Smooth muscle cell (in vitro differentiated cells): Measurements from ENCODE around the gene CCDC144A. TPM values are rescaled to one million over a fixed set of nuclear protein-coding genes. Genes with fewer than 3 reads are reported as not detected.
"Not testable (repeated sequence)": the region's sequence is repeated elsewhere in the genome, so short reads cannot be mapped to it uniquely, and the experiment has no call there.

Experiments
- DNase-seq: peaks from one replicate; lab custom pipeline; 2025; ENCODE audit not compliant: unreplicated experiment; lab: John Stamatoyannopoulos, UW
- H2AFZ ChIP-seq: fragments of 200-600 bp; sonication (generic); 2 replicates; pipeline ENCODE4 v1.6.0; 2016; ENCODE audit warnings: antibody characterized with exemption, low read depth, mild to moderate bottlenecking
- H3F3A ChIP-seq: fragments of 200-600 bp; sonication (generic); 2 replicates; pipeline ENCODE4 v1.6.0; 2017; ENCODE audit warnings: antibody characterized with exemption, low read depth
- H3K27ac ChIP-seq: fragments of 200-600 bp; sonication (generic); 2 replicates; pipeline ENCODE4 v1.5.1; 2016; ENCODE audit warnings: low read depth, mild to moderate bottlenecking
- H3K27me3 ChIP-seq: fragments of 200-600 bp; sonication (generic); 2 replicates; pipeline ENCODE4 v1.6.1; 2016; ENCODE audit warnings: low read depth, mild to moderate bottlenecking
- H3K36me3 ChIP-seq: fragments of 200-600 bp; sonication (generic); 2 replicates; pipeline ENCODE4 v1.5.1; 2016; ENCODE audit warnings: low read depth
- H3K4me1 ChIP-seq: fragments of 200-600 bp; sonication (generic); 2 replicates; pipeline ENCODE4 v1.5.1; 2016; ENCODE audit warnings: low read depth
- H3K4me2 ChIP-seq: fragments of 200-600 bp; sonication (generic); 2 replicates; pipeline ENCODE4 v1.6.0; 2016; ENCODE audit warnings: mild to moderate bottlenecking
- H3K4me3 ChIP-seq: fragments of 200-600 bp; sonication (generic); 2 replicates; pipeline ENCODE4 v1.5.1; 2016; ENCODE audit warnings: mild to moderate bottlenecking
- H3K79me2 ChIP-seq: fragments of 200-600 bp; sonication (generic); 2 replicates; pipeline ENCODE4 v1.6.0; 2016; ENCODE audit warnings: low read depth, mild to moderate bottlenecking
- H3K9ac ChIP-seq: fragments of 200-600 bp; sonication (generic); 2 replicates; pipeline ENCODE4 v1.6.0; 2016; ENCODE audit warnings: low read depth
- H3K9me3 ChIP-seq: fragments of 200-600 bp; sonication (generic); replicated peaks from 2 replicates; pipeline ENCODE4 v1.5.1; 2016; ENCODE audit warnings: low read depth
- H4K20me1 ChIP-seq: fragments of 200-600 bp; sonication (generic); 2 replicates; pipeline ENCODE4 v1.6.0; 2016; ENCODE audit warnings: low read depth
- WGBS: methylation state at CpG from one replicate; pipeline ENCODE4 v1.1.7; 2016; ENCODE audit warnings: low lambda C conversion rate; 5-methylcytosine and 5-hydroxymethylcytosine counted together
- polyA plus RNA-seq: library from polyadenylated mRNA; unstranded; fragments of >200 nt; fragmentation: Nextera tagmentation; extraction: Ambion mirVana; gene quantifications from 2 replicates; pipeline ENCODE4 v1.2.1, GENCODE V29; 2016
- total RNA-seq: library from RNA; depleted of rRNA; stranded (reverse); fragments of >200 nt; gene quantifications from 2 replicates; pipeline ENCODE4 v1.2.3, GENCODE V29; 2014
- TF ChIP-seq, protein P1 (sequence below): fragments of 200-600 bp; sonication (generic); IDR thresholded peaks from 2 replicates; pipeline ENCODE4 v1.5.1; 2017; ENCODE audit warnings: borderline replicate concordance, mild to moderate bottlenecking, antibody characterized with exemption; ENCODE audit not compliant: insufficient read depth, poor library complexity, severe bottlenecking

CCDC144A gene
- total and polyA plus RNA-seq, 2 experiments from 2014 or later = 0.19 to 1.6 TPM

GRCh38 chr17:16662936-16663335 lies 27.1 kb upstream of the CCDC144A start:
- H3K9ac ChIP-seq = no peak overlapping the region
- no peak overlapping the region for H2AFZ ChIP-seq
- TF ChIP-seq, protein P1, sequence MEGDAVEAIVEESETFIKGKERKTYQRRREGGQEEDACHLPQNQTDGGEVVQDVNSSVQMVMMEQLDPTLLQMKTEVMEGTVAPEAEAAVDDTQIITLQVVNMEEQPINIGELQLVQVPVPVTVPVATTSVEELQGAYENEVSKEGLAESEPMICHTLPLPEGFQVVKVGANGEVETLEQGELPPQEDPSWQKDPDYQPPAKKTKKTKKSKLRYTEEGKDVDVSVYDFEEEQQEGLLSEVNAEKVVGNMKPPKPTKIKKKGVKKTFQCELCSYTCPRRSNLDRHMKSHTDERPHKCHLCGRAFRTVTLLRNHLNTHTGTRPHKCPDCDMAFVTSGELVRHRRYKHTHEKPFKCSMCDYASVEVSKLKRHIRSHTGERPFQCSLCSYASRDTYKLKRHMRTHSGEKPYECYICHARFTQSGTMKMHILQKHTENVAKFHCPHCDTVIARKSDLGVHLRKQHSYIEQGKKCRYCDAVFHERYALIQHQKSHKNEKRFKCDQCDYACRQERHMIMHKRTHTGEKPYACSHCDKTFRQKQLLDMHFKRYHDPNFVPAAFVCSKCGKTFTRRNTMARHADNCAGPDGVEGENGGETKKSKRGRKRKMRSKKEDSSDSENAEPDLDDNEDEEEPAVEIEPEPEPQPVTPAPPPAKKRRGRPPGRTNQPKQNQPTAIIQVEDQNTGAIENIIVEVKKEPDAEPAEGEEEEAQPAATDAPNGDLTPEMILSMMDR = no peak
- H3K27me3 ChIP-seq = peaks cover 18% of the 10 kb centered on the region
- no peaks in the 10 kb centered on the region for H3K4me1 ChIP-seq
- DNase-seq = no peak
- WGBS = 59% methylated on average over 1 of the region's 1 CpG
- H4K20me1 ChIP-seq = no peaks in the 10 kb centered on the region
- no peaks in the 10 kb centered on the region for H3F3A ChIP-seq
- H3K79me2 ChIP-seq = no peaks in the 10 kb centered on the region
- H3K27ac ChIP-seq = no peak overlapping the region
- H3K9me3 ChIP-seq = no peaks in the 10 kb centered on the region
- H3K4me3 ChIP-seq = no peak overlapping the region
- H3K36me3 ChIP-seq = no peaks in the 10 kb centered on the region
- H3K4me2 ChIP-seq = no peak overlapping the region

- not testable (repeated sequence) for H3F3A ChIP-seq, H3K27ac ChIP-seq, DNase-seq, H3K36me3 ChIP-seq, H4K20me1 ChIP-seq, H3K9ac ChIP-seq, H3K4me1 ChIP-seq, H3K9me3 ChIP-seq, H2AFZ ChIP-seq, H3K79me2 ChIP-seq
- 58% methylated on average over 24 of the region's 24 CpGs for WGBS
- peak overlapping the region; percentile 84 for H3K4me2 ChIP-seq
- H3K4me3 ChIP-seq = peak overlapping the region; percentile 45
- peaks cover 28% of the 10 kb centered on the region for H3K27me3 ChIP-seq
Observed at GRCh38 chr17:16666553-16666906, 23.5 kb upstream of the CCDC144A start.

- WGBS = 5% methylated on average over 47 of the region's 61 CpGs
- H2AFZ ChIP-seq, H3K9ac ChIP-seq, H3K27ac ChIP-seq, H3K4me1 ChIP-seq, H3K36me3 ChIP-seq, H4K20me1 ChIP-seq, H3K9me3 ChIP-seq, H3F3A ChIP-seq, DNase-seq, H3K79me2 ChIP-seq: not testable (repeated sequence)
- Histone ChIP-seq H3K4me2 (peak overlapping the region; percentile 84), H3K27me3 (peaks cover 28% of the 10 kb centered on the region), H3K4me3 (peak overlapping the region; percentile 45)
Observed at GRCh38 chr17:16666907-16667636, 23.0 kb upstream of the CCDC144A start.

DNA sequence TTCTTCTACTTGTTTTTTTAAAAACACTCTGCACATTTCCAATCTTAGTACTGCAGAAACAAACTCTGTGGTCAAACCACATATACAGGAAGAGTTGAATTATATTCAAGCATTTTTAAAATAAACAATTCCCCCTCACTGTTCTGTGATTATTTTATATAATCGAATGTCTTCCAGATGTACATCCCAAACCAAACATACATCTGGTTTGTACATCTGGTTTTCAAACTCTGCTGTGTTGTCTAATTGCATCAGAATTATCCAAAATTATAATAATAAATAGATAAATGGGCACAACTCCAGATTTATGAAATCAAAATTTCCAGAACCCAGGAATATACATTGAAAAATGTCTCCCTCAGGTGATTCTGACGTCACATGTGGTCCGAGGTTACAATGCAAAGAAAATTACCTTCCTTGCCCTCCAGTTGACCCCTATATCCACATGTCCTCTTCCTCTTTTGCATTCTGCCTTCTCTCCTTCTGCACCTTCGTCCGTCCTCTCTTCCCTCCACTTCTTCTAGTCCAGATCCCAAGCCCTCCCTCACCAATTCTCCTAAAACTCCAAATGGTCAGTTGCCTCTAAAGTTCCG lies 13.3 kb upstream of the CCDC144A start:
- Histone ChIP-seq H3K27me3 (no peaks in the 10 kb centered on the region), H3K79me2 (no peaks in the 10 kb centered on the region), H3K27ac (no peak overlapping the region), H3K4me3 (no peak overlapping the region), H3K4me2 (no peak overlapping the region), H3K4me1 (no peaks in the 10 kb centered on the region), H3K9ac (no peak overlapping the region), H3F3A (no peaks in the 10 kb centered on the region), H4K20me1 (no peaks in the 10 kb centered on the region), H3K36me3 (no peaks in the 10 kb centered on the region), H2AFZ (no peak overlapping the region), H3K9me3 (no peaks in the 10 kb centered on the region)
- TF ChIP-seq, protein P1 = no peak
- no peak for DNase-seq
- WGBS = 87% methylated on average over 6 of the region's 6 CpGs

- not testable (repeated sequence) for DNase-seq, H3K9me3 ChIP-seq, H3K9ac ChIP-seq, H2AFZ ChIP-seq, H4K20me1 ChIP-seq, H3F3A ChIP-seq, H3K79me2 ChIP-seq, H3K27ac ChIP-seq, H3K27me3 ChIP-seq, H3K4me3 ChIP-seq, H3K4me1 ChIP-seq, H3K36me3 ChIP-seq, H3K4me2 ChIP-seq
- 61% methylated on average over 41 of the region's 44 CpGs for WGBS
Observed at GRCh38 chr17:16683290-16684138, 6.5 kb upstream of the CCDC144A start.

DNA sequence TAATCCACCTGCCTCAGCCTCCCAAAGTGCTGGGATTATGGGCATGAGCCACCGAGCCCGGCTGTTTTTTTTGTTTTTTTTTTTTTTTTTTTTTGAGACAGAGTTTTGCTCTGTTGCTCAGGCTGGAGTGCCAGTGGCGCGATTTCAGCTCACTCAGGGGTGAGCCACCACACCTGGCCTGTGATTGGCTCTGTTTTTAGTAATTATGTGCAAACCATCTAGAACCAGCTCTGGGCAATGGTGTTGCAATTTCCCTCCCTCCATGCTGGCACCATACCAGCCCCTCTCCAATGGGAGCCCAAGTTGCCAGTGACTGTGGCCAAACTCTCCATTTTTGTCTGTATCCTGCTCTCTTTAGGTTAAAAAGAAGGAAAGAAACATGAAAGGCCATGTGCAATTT lies 4.0 kb upstream of the CCDC144A start:
- H4K20me1 ChIP-seq, H2AFZ ChIP-seq, H3K27ac ChIP-seq, H3K4me2 ChIP-seq, H3K27me3 ChIP-seq, H3K36me3 ChIP-seq, H3F3A ChIP-seq, H3K79me2 ChIP-seq, H3K4me3 ChIP-seq, DNase-seq, H3K9me3 ChIP-seq, H3K4me1 ChIP-seq, H3K9ac ChIP-seq: not testable (repeated sequence)
- 95% methylated on average over 4 of the region's 4 CpGs for WGBS
